HCT116 (cell line): ENCODE results near the gene FOXK2. TPM values are rescaled to one million over a fixed set of nuclear protein-coding genes. Genes with fewer than 3 reads are reported as not detected.

Experiments used
- ATAC-seq: fragments of 200-7000 bp; cut with Tn5 transposase; 2 replicates; pipeline ENCODE4 v1.9.1; 2020; ENCODE audit warnings: mild to moderate bottlenecking, moderate library complexity
- BruUV-seq: library from RNA; stranded (reverse); fragments of 400-500 nt; replicated peaks from 2 replicates; lab custom pipeline; 2021; lab: Mats Ljungman, UMichigan
- CTCF ChIA-PET: fragments of 300-600 bp; sonication (Branson Sonifier 250); formaldehyde crosslinking; loops from one replicate; lab custom pipeline; 2021; ENCODE audit warnings: antibody characterized with exemption; lab: Charles Lee
- POLR2A ChIA-PET: fragments of 300-600, 350-600 bp; sonication (Branson Sonifier 250); formaldehyde crosslinking; loops from one replicate; lab custom pipeline; 2021; ENCODE audit warnings: antibody characterized with exemption; lab: Charles Lee
- RAD21 ChIA-PET, 2 experiments: fragments of 300-600 bp; sonication (Branson Sonifier 250); formaldehyde crosslinking; loops; one replicate each; lab custom pipeline; 2023; ENCODE audit warnings: low total read pairs in 2 of 2; ENCODE audit not compliant: uncharacterized antibody in 2 of 2, unreplicated experiment in 2 of 2, low non-redundant PET in 1 of 2; lab: Charles Lee
- DNase-seq: peaks from one replicate; pipeline ENCODE4 v3.0.0-alpha.2; 2010; ENCODE audit warnings: low read depth, low spot score
- H2AFZ ChIP-seq: fragments of 200-600 bp; shearing (Covaris generic), sonication (generic); 2 replicates; pipeline ENCODE4 v1.6.1; 2017; ENCODE audit warnings: low read depth, mixed run types, mixed read lengths, antibody characterized with exemption, low read length; ENCODE audit not compliant: poor library complexity, severe bottlenecking
- H3K27ac ChIP-seq: 2 replicates; pipeline ENCODE4 v1.5.1; 2012; ENCODE audit warnings: low read depth, low read length
- H3K27me3 ChIP-seq: fragments of 200-600 bp; sonication (generic); 2 replicates; pipeline ENCODE4 v1.6.1; 2016; ENCODE audit warnings: mixed run types, low read length, mixed read lengths; ENCODE audit not compliant: insufficient read depth
- H3K36me3 ChIP-seq, 2 experiments: fragments of 200-500 bp in 1 of 2; fragments of 200-600 bp in 1 of 2; sonication (Bioruptor generic) in 1 of 2; sonication (generic) in 1 of 2; 2 replicates each; pipeline versions ENCODE4 v1.5.1 to v1.6.1; 2014 to 2016; ENCODE audit warnings: low read length in 2 of 2, inconsistent platforms in 1 of 2, mixed read lengths in 1 of 2, mixed run types in 1 of 2; ENCODE audit not compliant: insufficient read depth in 2 of 2, control insufficient read depth in 1 of 2
- H3K4me1 ChIP-seq, 2 experiments: fragments of 200-600 bp in 1 of 2; sonication (generic) in 1 of 2; 2 replicates each; pipeline versions ENCODE4 v1.5.1 to v1.6.1; 2012 to 2017; ENCODE audit warnings: low read length in 2 of 2, inconsistent platforms in 1 of 2, mild to moderate bottlenecking in 1 of 2, mixed read lengths in 1 of 2, mixed run types in 1 of 2, moderate library complexity in 1 of 2; ENCODE audit not compliant: insufficient read depth in 2 of 2, control insufficient read depth in 1 of 2
- H3K4me2 ChIP-seq: fragments of 200-600 bp; sonication (generic); 2 replicates; pipeline ENCODE4 v1.6.1; 2017; ENCODE audit warnings: mixed run types, low read length, mixed read lengths
- H3K4me3 ChIP-seq, 2 experiments: fragments of 200-600 bp in 1 of 2; sonication (generic) in 1 of 2; replicated peaks in 1 of 2; 2 replicates each; pipeline ENCODE4 v1.5.1; 2011 to 2016; ENCODE audit warnings: low read length in 2 of 2, control low read depth in 1 of 2, low read depth in 1 of 2, mild to moderate bottlenecking in 1 of 2, mixed read lengths in 1 of 2, mixed run types in 1 of 2
- H3K79me2 ChIP-seq: fragments of 200-600 bp; sonication (generic); 2 replicates; pipeline ENCODE4 v1.6.1; 2017; ENCODE audit warnings: mild to moderate bottlenecking, mixed run types, low read length, moderate library complexity, mixed read lengths; ENCODE audit not compliant: insufficient read depth
- H3K9ac ChIP-seq: fragments of 200-600 bp; sonication (generic); 2 replicates; pipeline ENCODE4 v1.6.1; 2016; ENCODE audit warnings: low read length, mixed read lengths
- H3K9me2 ChIP-seq: fragments of 200-600 bp; sonication (generic), shearing (Covaris generic); 2 replicates; pipeline ENCODE4 v1.6.1; 2017; ENCODE audit warnings: mixed run types, mild to moderate bottlenecking, moderate library complexity; ENCODE audit not compliant: insufficient read depth
- H3K9me3 ChIP-seq, 2 experiments: fragments of 200-500 bp in 1 of 2; fragments of 200-600 bp in 1 of 2; sonication (Bioruptor generic) in 1 of 2; sonication (generic) in 1 of 2; 2 replicates each; pipeline ENCODE4 v1.6.1; 2014 to 2017; ENCODE audit warnings: low read length in 2 of 2, mixed read lengths in 2 of 2, inconsistent platforms in 1 of 2, low read depth in 1 of 2, mild to moderate bottlenecking in 1 of 2, mixed run types in 1 of 2, moderate library complexity in 1 of 2; ENCODE audit not compliant: control insufficient read depth in 1 of 2, insufficient read depth in 1 of 2
- H4K20me1 ChIP-seq: fragments of 200-600 bp; sonication (generic), shearing (Covaris generic); 2 replicates; pipeline ENCODE4 v1.6.1; 2017; ENCODE audit warnings: mixed run types, mild to moderate bottlenecking, moderate library complexity; ENCODE audit not compliant: insufficient read depth
- JUND ChIP-seq: IDR thresholded peaks from 2 replicates; pipeline ENCODE4 v1.6.1; 2012
- REST ChIP-seq: IDR thresholded peaks from 2 replicates; pipeline ENCODE4 v1.6.1; 2012; ENCODE audit warnings: low read depth
- SRF ChIP-seq: IDR thresholded peaks from 2 replicates; pipeline ENCODE4 v1.6.1; 2012; ENCODE audit warnings: low read depth
- YY1 ChIP-seq: IDR thresholded peaks from 2 replicates; pipeline ENCODE4 v1.6.1; 2011; ENCODE audit warnings: low read length, low read depth, moderate library complexity, mild to moderate bottlenecking; ENCODE audit not compliant: insufficient replicate concordance; ENCODE audit errors: extremely low read depth
- intact Hi-C: fragments of 100-400 bp; cut with micrococcal nuclease; formaldehyde crosslinking; loops from 2 replicates; pipeline ENCODE4 v1.10.0; 2022
- total RNA-seq: library from RNA; stranded (reverse); gene quantifications from one replicate; pipeline ENCODE4 v1.2.1, GENCODE V29; 2021; ENCODE audit not compliant: unreplicated experiment

Gene FOXK2
- total RNA-seq, 1 experiment from 2014 or later: 122 TPM

- CTCF ChIA-PET: no interaction called here
- H3K9me2 ChIP-seq: no peaks in the 10 kb centered on the region
- TF ChIP-seq SRF: no peak
- no peak for TF ChIP-seq YY1
- TF ChIP-seq REST: no peak
- TF ChIP-seq JUND: no peak
- no peaks in the 10 kb centered on the region for H3K9me3 ChIP-seq
- H3K27ac ChIP-seq: no peak overlapping the region
- H3K79me2 ChIP-seq: peaks cover 99% of the 10 kb centered on the region
- POLR2A ChIA-PET: no interaction called here
- intact Hi-C loops: no loop called here
- H3K4me3 ChIP-seq: no peak overlapping the region
- no peak overlapping the region for H2AFZ ChIP-seq
- no peak overlapping the region for H3K9ac ChIP-seq
- RAD21 ChIA-PET: no interaction called here
- no peak overlapping the region for H3K4me2 ChIP-seq
- BruUV-seq: no TSS peak
- no peaks in the 10 kb centered on the region for H3K27me3 ChIP-seq
- ATAC-seq (no peak), DNase-seq (no peak)
- no peaks in the 10 kb centered on the region for H3K36me3 ChIP-seq
- peaks cover 10 to 27% of the 10 kb centered on the region in 2 experiments for H3K4me1 ChIP-seq
- peaks cover 38% of the 10 kb centered on the region for H4K20me1 ChIP-seq
Observed at GRCh38 chr17:82548681-82549303, 29.3 kb downstream of the FOXK2 start.
